Neural cell (in vitro differentiated cells): ENCODE measurements around the gene PIK3R6. TPM values are rescaled to one million over a fixed set of nuclear protein-coding genes. Genes with fewer than 3 reads are reported as not detected.

Source experiments
- H2AFZ ChIP-seq: fragments of 200-600, 300-800 bp; sonication (generic), shearing (Covaris generic); 2 replicates; pipeline ENCODE4 v1.6.0; 2014; ENCODE audit warnings: low read depth, mild to moderate bottlenecking, antibody characterized with exemption, low read length, moderate library complexity
- H3F3A ChIP-seq: fragments of 200-600 bp; shearing (Covaris generic); 2 replicates; pipeline ENCODE4 v1.6.1; 2016; ENCODE audit warnings: mild to moderate bottlenecking, moderate library complexity, mixed read lengths, antibody characterized with exemption, low read length; ENCODE audit not compliant: insufficient read depth, poor library complexity, severe bottlenecking
- H3K27ac ChIP-seq: fragments of 200-600, 300-800 bp; sonication (generic), shearing (Covaris generic); 2 replicates; pipeline ENCODE4 v1.5.1; 2014; ENCODE audit warnings: mild to moderate bottlenecking, low read length, moderate library complexity
- H3K27me3 ChIP-seq: fragments of 300-800, 200-600 bp; sonication (generic), shearing (Covaris generic); 2 replicates; pipeline ENCODE4 v1.6.0; 2014; ENCODE audit warnings: mild to moderate bottlenecking, low read depth, low read length, moderate library complexity; ENCODE audit not compliant: insufficient read depth
- H3K36me3 ChIP-seq: fragments of 300-800, 200-600 bp; sonication (generic), shearing (Covaris generic); 2 replicates; pipeline ENCODE4 v1.5.1; 2014; ENCODE audit warnings: mild to moderate bottlenecking, antibody characterized with exemption, low read length, moderate library complexity; ENCODE audit not compliant: insufficient read depth
- H3K4me2 ChIP-seq: fragments of 300-800, 200-600 bp; sonication (generic), shearing (Covaris generic); 2 replicates; pipeline ENCODE4 v1.6.0; 2014; ENCODE audit warnings: mild to moderate bottlenecking, low read length
- H3K4me3 ChIP-seq: fragments of 300-800, 200-600 bp; sonication (generic), shearing (Covaris generic); 2 replicates; pipeline ENCODE4 v1.5.1; 2014; ENCODE audit warnings: mild to moderate bottlenecking, low read length, moderate library complexity
- H3K79me2 ChIP-seq: fragments of 200-600 bp; shearing (Covaris generic); replicated peaks from 2 replicates; pipeline ENCODE4 v1.6.0; 2014; ENCODE audit warnings: mild to moderate bottlenecking, low read length, moderate library complexity; ENCODE audit not compliant: insufficient read depth
- H3K9ac ChIP-seq: fragments of 300-800, 200-600 bp; sonication (generic), shearing (Covaris generic); 2 replicates; pipeline ENCODE4 v1.6.1; 2016; ENCODE audit warnings: mild to moderate bottlenecking, low read length, mixed read lengths
- H3K9me2 ChIP-seq: fragments of 200-600 bp; shearing (Covaris generic); 2 replicates; pipeline ENCODE4 v1.6.1; 2016; ENCODE audit warnings: mild to moderate bottlenecking, low read length, mixed read lengths; ENCODE audit not compliant: insufficient read depth
- H3K9me3 ChIP-seq: fragments of 200-600, 300-800 bp; sonication (generic), shearing (Covaris generic); 2 replicates; pipeline ENCODE4 v1.6.1; 2016; ENCODE audit warnings: mild to moderate bottlenecking, mixed run types, low read length, moderate library complexity, mixed read lengths
- H4K20me1 ChIP-seq: fragments of 200-600 bp; shearing (Covaris generic); 2 replicates; pipeline ENCODE4 v1.6.1; 2016; ENCODE audit warnings: mild to moderate bottlenecking, mixed run types; ENCODE audit not compliant: insufficient read depth
- EP300 ChIP-seq: fragments of 450-650 bp; conservative IDR thresholded peaks from 2 replicates; pipeline ENCODE4 v1.6.1; 2014; ENCODE audit warnings: antibody characterized with exemption, mild to moderate bottlenecking, moderate library complexity; ENCODE audit not compliant: poor library complexity, severe bottlenecking
- EZH2 ChIP-seq: fragments of 200-600, 300-800 bp; shearing (Covaris generic), sonication (generic); IDR thresholded peaks from 2 replicates; pipeline ENCODE4 v1.6.1; 2014; ENCODE audit warnings: antibody characterized with exemption, low read length, borderline replicate concordance, mild to moderate bottlenecking; ENCODE audit not compliant: insufficient read depth, poor library complexity, severe bottlenecking
- MXI1 ChIP-seq: fragments of 450-650 bp; conservative IDR thresholded peaks from 2 replicates; pipeline ENCODE4 v1.6.1; 2014; ENCODE audit warnings: antibody characterized with exemption, mild to moderate bottlenecking; ENCODE audit not compliant: poor library complexity, severe bottlenecking
- POLR2AphosphoS5 ChIP-seq: IDR thresholded peaks from 2 replicates; pipeline ENCODE4 v1.6.1; 2012
- RAD21 ChIP-seq: fragments of 450-650 bp; conservative IDR thresholded peaks from 2 replicates; pipeline ENCODE4 v1.6.1; 2014; ENCODE audit warnings: antibody characterized with exemption, mild to moderate bottlenecking, moderate library complexity
- SMC3 ChIP-seq: fragments of 450-650 bp; conservative IDR thresholded peaks from 2 replicates; pipeline ENCODE4 v1.6.1; 2014; ENCODE audit warnings: antibody characterized with exemption, mild to moderate bottlenecking, moderate library complexity; ENCODE audit not compliant: poor library complexity
- TAF1 ChIP-seq: IDR thresholded peaks from 2 replicates; pipeline ENCODE4 v1.6.1; 2012; ENCODE audit warnings: low read depth
- polyA plus RNA-seq: library from polyadenylated mRNA; depleted of rRNA; stranded (reverse); fragments of >200 nt; gene quantifications from 2 replicates; pipeline ENCODE4 v1.2.3, GENCODE V29; 2014
- TF ChIP-seq, protein P1 (sequence below): IDR thresholded peaks from 2 replicates; pipeline ENCODE4 v1.6.1; 2012; ENCODE audit warnings: borderline replicate concordance
- TF ChIP-seq, protein P2 (sequence below): fragments of 450-650 bp; IDR thresholded peaks from 2 replicates; pipeline ENCODE4 v1.5.1; 2014; ENCODE audit warnings: antibody characterized with exemption, mild to moderate bottlenecking, moderate library complexity; ENCODE audit not compliant: poor library complexity, severe bottlenecking

The PIK3R6 gene
- polyA plus RNA-seq, 1 donor from 2014 or later, result not detected

DNA sequence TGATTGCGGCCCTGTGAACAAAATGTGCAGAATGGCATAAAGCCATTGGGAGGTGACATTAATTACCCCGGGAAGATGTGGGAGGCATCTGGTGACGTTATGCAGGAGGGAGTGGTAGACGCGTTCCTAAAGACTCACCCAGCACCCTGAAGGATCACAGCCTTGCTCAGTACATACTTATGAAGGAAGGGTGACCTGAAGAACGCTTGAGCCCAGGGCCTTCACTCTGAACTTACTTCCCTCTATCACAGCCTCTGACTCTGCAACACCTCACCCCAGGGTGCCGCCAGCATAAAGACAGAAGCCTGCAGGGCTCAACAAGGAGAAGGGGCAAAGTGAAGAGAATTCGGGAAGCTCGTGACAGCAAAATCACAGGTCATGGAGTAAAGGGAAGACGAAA is 77.7 kb downstream of the PIK3R6 start:
- H3K4me3 ChIP-seq, result no peak overlapping the region

GRCh38 chr17:8788998-8789397 is 78.5 kb downstream of the PIK3R6 start:
- H3K9ac ChIP-seq, result no peak overlapping the region
- no peaks in the 10 kb centered on the region for H3F3A ChIP-seq
- no peak overlapping the region for H3K27ac ChIP-seq
- H3K36me3 ChIP-seq, result no peaks in the 10 kb centered on the region
- no peaks in the 10 kb centered on the region for H3K79me2 ChIP-seq
- H3K9me3 ChIP-seq, result peaks cover 6% of the 10 kb centered on the region
- H3K27me3 ChIP-seq, result no peaks in the 10 kb centered on the region
- TF ChIP-seq EZH2 (no peak), POLR2AphosphoS5 (no peak), MXI1 (no peak), EP300 (no peak), RAD21 (no peak), SMC3 (no peak), TAF1 (no peak)
- TF ChIP-seq, protein P1, sequence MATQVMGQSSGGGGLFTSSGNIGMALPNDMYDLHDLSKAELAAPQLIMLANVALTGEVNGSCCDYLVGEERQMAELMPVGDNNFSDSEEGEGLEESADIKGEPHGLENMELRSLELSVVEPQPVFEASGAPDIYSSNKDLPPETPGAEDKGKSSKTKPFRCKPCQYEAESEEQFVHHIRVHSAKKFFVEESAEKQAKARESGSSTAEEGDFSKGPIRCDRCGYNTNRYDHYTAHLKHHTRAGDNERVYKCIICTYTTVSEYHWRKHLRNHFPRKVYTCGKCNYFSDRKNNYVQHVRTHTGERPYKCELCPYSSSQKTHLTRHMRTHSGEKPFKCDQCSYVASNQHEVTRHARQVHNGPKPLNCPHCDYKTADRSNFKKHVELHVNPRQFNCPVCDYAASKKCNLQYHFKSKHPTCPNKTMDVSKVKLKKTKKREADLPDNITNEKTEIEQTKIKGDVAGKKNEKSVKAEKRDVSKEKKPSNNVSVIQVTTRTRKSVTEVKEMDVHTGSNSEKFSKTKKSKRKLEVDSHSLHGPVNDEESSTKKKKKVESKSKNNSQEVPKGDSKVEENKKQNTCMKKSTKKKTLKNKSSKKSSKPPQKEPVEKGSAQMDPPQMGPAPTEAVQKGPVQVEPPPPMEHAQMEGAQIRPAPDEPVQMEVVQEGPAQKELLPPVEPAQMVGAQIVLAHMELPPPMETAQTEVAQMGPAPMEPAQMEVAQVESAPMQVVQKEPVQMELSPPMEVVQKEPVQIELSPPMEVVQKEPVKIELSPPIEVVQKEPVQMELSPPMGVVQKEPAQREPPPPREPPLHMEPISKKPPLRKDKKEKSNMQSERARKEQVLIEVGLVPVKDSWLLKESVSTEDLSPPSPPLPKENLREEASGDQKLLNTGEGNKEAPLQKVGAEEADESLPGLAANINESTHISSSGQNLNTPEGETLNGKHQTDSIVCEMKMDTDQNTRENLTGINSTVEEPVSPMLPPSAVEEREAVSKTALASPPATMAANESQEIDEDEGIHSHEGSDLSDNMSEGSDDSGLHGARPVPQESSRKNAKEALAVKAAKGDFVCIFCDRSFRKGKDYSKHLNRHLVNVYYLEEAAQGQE, result no peak
- TF ChIP-seq, protein P2, sequence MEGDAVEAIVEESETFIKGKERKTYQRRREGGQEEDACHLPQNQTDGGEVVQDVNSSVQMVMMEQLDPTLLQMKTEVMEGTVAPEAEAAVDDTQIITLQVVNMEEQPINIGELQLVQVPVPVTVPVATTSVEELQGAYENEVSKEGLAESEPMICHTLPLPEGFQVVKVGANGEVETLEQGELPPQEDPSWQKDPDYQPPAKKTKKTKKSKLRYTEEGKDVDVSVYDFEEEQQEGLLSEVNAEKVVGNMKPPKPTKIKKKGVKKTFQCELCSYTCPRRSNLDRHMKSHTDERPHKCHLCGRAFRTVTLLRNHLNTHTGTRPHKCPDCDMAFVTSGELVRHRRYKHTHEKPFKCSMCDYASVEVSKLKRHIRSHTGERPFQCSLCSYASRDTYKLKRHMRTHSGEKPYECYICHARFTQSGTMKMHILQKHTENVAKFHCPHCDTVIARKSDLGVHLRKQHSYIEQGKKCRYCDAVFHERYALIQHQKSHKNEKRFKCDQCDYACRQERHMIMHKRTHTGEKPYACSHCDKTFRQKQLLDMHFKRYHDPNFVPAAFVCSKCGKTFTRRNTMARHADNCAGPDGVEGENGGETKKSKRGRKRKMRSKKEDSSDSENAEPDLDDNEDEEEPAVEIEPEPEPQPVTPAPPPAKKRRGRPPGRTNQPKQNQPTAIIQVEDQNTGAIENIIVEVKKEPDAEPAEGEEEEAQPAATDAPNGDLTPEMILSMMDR, result no peak
- H3K9me2 ChIP-seq, result no peaks in the 10 kb centered on the region
- H4K20me1 ChIP-seq, result no peaks in the 10 kb centered on the region
- H2AFZ ChIP-seq, result no peak overlapping the region
- no peak overlapping the region for H3K4me3 ChIP-seq
- H3K4me2 ChIP-seq, result no peak overlapping the region

More for the DNA sequence above, 77.7 kb downstream of the PIK3R6 start:
- no peak for TF ChIP-seq RAD21
- no peak for TF ChIP-seq TAF1
- TF ChIP-seq, protein P1, result no peak
- TF ChIP-seq MXI1, result no peak
- TF ChIP-seq, protein P2, result no peak
- Histone ChIP-seq H3K27me3 (no peaks in the 10 kb centered on the region), H3K36me3 (no peaks in the 10 kb centered on the region), H3K9me3 (peaks cover 6% of the 10 kb centered on the region), H3F3A (no peaks in the 10 kb centered on the region), H3K9ac (no peak overlapping the region), H3K9me2 (no peaks in the 10 kb centered on the region), H2AFZ (no peak overlapping the region), H3K4me2 (no peak overlapping the region), H3K79me2 (no peaks in the 10 kb centered on the region), H4K20me1 (no peaks in the 10 kb centered on the region), H3K27ac (no peak overlapping the region)
